ENCODE data around the gene RRAS.

Gene RRAS

GRCh38 chr19:49589502-49589905 lies 50.4 kb downstream of the RRAS start:
- peaks cover 4% of the 10 kb centered on the region for H3K36me3 ChIP-seq
- peak overlapping the region in 1 of 2 experiments; percentile 88 for H3K4me3 ChIP-seq (ENCODE audit: low read depth in 1 of 2, low read length in 1 of 2)
- TF ChIP-seq CTCF (IDR thresholded peaks at IDR 0.05): no peak
- no peaks in the 10 kb centered on the region for H3K27me3 ChIP-seq
- peaks cover 27 to 32% of the 10 kb centered on the region in 2 experiments for H3K4me1 ChIP-seq (ENCODE audit: control insufficient read depth in 1 of 2, insufficient read depth in 1 of 2, low read depth in 1 of 2, low read length in 1 of 2)
- H3K27ac ChIP-seq: peak overlapping the region; percentile 82
- H3K9me3 ChIP-seq: no peaks in the 10 kb centered on the region

- H3K27ac ChIP-seq: no peak overlapping the region
- H3K4me3 ChIP-seq (ENCODE audit: low read depth in 1 of 2, low read length in 1 of 2): no peak overlapping the region
- TF ChIP-seq CTCF (IDR thresholded peaks at IDR 0.05): no peak
- H3K36me3 ChIP-seq: no peaks in the 10 kb centered on the region
- no peaks in the 10 kb centered on the region for H3K27me3 ChIP-seq
- peaks cover 24 to 30% of the 10 kb centered on the region in 2 experiments for H3K4me1 ChIP-seq (ENCODE audit: control insufficient read depth in 1 of 2, insufficient read depth in 1 of 2, low read depth in 1 of 2, low read length in 1 of 2)
- no peaks in the 10 kb centered on the region for H3K9me3 ChIP-seq
These were observed 51.4 kb downstream of the RRAS start for GRCh38 chr19:49588365-49589122.

GRCh38 chr19:49587227-49587626 lies 52.7 kb downstream of the RRAS start:
- Histone ChIP-seq H3K27me3 (no peaks in the 10 kb centered on the region), H3K9me3 (no peaks in the 10 kb centered on the region), H3K4me1 (ENCODE audit: control insufficient read depth in 1 of 2, insufficient read depth in 1 of 2, low read depth in 1 of 2, low read length in 1 of 2) (peaks cover 14 to 17% of the 10 kb centered on the region in 2 experiments), H3K4me3 (ENCODE audit: low read depth in 1 of 2, low read length in 1 of 2) (no peak overlapping the region), H3K27ac (no peak overlapping the region), H3K36me3 (no peaks in the 10 kb centered on the region)
- no peak for TF ChIP-seq CTCF (IDR thresholded peaks at IDR 0.05)

Measured in neutrophil (primary cell).